GM19025 (cell line): ENCODE results near the gene LIMCH1.
"Not testable (repeated sequence)": the region's sequence is repeated elsewhere in the genome, so short reads cannot be mapped to it uniquely, and the experiment has no call there.

Experiments
- ATAC-seq: cut with Tn5 transposase; IDR thresholded peaks from one replicate; pipeline ENCODE4 v1.9.1; 2021; ENCODE audit warnings: mild to moderate bottlenecking, low read depth, moderate library complexity; ENCODE audit not compliant: unreplicated experiment

LIMCH1 gene, protein sequence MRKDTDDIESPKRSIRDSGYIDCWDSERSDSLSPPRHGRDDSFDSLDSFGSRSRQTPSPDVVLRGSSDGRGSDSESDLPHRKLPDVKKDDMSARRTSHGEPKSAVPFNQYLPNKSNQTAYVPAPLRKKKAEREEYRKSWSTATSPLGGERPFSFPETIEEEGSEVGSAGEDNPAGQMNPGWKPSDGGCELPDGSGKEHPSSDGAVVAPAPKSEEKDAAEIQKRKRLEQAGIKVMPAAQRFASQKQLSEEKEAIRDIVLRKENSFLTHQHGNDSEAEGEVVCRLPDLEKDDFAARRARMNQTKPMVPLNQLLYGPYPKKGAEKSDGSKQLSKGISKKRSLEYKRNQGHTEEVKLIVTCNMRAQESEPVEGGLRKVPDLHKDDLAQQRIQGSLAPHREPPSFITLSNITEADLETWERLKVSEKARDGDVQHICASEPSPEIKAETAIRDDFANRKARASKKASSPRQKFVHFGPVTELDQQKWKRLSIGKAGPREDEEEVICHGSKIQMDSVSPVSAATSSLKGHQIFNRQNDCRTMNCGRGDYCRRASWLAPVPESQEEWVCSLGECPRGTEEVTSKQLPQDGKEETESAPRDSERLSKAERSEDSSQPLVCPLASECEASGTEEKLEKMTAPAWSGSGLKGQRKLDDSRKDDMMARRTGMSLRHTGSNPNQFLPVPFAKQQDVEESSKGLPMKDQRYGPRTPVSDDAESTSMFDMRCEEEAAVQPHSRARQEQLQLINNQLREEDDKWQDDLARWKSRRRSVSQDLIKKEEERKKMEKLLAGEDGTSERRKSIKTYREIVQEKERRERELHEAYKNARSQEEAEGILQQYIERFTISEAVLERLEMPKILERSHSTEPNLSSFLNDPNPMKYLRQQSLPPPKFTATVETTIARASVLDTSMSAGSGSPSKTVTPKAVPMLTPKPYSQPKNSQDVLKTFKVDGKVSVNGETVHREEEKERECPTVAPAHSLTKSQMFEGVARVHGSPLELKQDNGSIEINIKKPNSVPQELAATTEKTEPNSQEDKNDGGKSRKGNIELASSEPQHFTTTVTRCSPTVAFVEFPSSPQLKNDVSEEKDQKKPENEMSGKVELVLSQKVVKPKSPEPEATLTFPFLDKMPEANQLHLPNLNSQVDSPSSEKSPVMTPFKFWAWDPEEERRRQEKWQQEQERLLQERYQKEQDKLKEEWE (N-terminal part only)

DNA sequence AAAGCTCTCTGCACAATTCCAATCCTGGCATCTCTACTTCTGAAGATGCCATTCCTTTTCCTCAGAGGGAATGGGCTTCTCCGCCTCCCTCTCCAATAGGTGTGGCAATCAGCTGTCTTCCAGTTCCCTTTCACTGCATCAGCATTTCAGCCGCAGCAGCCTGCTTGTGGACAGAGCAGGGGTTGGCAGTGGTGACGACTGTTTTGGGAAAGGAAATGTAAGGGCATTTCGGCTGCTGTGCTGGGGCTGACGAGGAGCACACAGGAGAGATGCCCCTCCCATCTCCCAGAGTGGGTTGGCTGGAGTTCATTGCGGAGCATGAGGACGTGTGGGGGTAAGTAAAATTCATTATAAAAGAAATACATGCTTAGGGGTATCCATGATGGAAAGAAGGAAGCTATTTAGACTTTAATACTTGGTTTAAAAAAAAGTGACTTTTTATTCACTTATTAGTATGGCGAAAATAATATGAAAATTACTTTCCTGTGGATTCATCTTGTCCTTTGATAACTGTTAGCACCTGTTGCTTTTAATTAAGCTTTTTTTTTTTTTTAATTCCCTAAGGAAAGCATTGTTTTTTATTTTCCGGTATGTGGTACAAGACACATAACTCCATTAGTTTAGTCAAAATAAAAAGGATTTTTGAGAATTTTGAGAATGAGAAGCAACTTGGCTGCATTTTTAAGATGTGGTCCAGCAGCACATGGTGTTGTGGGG, at the start of gene LIMCH1:
Gene LIMCH1 (plus strand): TSS at position 141 of the 717 bp plus-strand sequence. CDS start 67,839 bp downstream, outside the sequence.
- ATAC-seq = no peak

DNA sequence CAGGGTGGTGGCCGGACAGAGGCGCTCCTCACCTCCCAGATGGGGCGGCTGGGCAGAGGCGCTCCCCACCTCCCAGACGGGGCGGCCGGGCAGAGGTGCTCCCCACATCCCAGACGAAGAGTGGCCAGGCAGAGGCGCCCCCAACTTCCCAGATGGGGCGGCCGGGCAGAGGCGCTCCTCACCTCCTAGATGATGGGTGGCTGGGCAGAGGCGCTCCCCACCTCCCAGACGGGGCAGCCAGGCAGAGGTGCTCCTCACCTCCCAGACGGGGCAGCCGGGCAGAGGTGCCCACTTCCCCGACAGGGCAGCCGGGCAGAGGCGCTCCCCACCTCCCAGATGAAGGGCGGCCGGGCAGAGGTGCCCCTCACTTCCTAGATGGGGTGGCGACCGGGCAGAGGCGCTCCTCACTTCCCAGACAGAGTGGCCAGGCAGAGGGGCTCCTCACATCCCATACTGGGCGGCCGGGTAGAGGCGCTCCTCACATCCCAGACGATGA, 46.8 kb upstream of the LIMCH1 start:
- ATAC-seq = not testable (repeated sequence)

DNA sequence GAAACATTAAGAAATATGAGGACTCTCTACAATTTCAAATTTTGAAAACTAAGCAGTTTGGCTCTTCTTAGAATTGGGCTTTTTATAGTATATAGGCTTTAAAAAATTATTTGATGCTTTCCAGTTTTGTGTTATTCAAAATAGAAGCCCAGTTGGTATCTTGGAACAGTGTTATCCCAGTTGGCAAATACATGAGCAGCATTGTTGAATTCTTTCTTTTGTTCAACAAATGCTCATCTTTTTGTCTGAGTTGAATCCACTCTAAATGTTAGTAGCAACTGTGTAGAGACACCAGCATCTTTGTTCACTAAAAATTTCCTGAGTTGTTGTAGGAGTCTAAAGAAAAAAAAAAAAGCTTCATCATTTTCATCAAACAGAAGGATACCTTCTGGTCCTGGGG, 41.0 kb upstream of the LIMCH1 start:
- no peak for ATAC-seq

DNA sequence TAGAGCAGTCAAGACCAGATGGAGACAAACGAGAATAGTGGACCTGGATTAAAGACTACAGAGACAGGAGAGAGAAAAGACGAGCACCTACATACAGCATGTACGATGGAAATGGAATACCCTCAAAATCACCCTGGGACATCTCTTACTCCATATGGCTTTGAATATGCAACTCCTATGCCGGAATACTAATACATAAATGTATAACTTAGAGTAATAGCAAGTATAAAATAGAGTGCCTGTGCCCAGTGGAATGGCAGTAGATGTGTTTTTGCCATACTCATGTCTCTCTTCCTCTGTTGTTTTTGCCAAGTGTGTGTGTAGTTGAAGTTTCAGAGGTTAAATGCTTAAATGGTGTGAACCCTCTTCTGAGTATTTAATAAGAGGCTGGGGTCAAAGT, 39.8 kb upstream of the LIMCH1 start:
- ATAC-seq = no peak

DNA sequence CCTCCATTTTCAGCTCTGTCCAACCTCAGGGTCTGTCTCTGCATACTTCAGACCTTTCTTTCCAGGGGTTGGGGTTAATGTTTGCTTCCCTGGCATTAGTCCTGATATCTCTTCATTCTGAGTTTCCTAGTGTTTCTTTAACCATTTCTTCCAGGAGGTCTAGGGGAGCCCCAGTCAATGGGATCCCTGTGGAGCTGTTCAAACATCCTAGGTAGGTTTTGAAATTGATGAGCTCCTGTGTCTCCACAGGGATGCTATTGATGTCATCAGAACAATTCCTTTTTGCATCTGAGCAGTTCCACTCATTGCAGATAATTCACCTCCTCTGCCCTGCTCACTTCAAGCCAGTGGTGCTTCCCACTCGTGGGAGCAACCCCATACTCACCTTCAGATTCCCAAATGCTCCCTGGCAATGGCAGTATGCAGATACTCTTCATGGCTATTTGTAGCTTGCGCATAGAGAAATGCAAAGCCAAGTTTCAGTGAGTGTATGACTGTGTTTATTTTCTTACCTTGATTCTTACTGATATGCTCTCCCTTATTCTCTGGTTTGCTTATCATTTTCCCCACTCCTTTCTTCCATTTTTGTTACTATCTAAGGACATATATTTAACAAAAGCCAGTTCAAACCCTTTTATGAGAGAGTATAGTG, 33.7 kb upstream of the LIMCH1 start:
- no peak for ATAC-seq

DNA sequence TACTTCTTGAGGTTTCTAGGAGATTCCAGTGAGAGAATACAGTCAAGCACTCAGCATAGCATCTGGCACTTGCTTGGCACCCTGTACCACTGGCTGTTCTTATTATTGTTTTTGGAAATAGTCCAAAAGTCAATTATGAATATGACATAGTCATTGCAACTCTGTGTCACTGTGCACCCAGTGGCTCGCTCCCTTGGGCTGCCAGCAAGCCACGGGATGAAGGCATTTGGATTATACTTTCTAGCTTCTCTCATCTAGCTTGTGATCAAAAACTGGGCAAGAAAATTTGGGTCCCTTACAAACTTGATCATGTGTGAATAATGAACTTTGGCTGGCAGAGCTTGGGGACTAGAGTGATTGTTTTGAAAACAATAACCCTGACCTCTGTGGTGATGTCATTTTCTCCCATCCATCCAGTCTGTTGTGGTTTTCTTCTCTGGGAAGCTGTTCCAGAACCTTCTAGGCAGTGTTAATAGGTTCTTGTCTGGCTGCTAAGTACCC, 32.7 kb upstream of the LIMCH1 start:
- no peak for ATAC-seq

DNA sequence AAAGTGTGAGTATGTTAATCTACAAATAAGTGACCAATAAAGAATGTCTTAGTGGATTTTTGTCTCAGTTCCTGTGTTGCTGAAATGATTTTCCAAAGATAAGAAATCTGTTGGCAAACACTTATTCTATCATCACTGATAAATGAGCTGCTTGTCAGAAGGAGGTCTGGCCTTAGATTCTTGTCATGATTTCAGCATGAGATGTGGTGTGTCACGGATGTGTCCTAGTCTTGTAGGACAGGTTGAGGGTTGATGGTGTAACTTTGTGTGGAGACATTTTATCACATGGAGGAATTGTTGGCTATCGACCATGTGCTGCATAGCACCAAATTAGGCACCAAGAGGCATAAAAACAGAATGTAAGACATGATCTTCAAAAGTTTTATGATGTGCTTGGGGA, 31.8 kb upstream of the LIMCH1 start:
- ATAC-seq = no peak

DNA sequence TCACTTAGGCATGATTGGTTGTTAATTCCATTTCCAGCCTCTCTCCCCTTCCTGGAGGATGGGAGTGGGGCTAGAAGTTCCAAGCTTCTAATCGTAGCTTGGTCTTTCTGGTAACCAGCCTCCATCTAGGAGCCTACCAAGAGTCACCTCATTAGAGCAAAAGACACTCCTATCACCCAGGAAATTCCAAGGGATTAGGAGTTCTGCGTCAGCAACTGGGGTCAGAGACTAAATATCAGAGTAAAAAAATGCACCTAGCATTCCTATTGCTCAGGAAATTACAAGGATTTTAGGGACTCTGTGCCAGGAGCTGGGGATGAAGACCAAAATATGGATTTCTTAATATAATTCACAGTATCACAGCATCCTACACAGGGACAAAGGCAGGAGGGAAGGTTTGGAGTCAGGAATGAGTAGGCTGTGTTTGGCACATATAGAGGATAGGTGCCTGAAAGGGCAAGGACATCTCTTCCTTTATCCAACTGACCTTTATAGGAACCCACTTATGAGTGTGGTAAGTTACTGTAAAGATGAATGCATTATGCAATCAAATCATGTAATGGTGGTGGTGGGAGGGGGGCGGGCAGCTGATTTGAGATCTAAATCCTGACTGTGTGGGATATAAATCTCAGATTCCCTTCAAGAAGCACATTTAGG, 30.5 kb upstream of the LIMCH1 start:
- no peak for ATAC-seq

DNA sequence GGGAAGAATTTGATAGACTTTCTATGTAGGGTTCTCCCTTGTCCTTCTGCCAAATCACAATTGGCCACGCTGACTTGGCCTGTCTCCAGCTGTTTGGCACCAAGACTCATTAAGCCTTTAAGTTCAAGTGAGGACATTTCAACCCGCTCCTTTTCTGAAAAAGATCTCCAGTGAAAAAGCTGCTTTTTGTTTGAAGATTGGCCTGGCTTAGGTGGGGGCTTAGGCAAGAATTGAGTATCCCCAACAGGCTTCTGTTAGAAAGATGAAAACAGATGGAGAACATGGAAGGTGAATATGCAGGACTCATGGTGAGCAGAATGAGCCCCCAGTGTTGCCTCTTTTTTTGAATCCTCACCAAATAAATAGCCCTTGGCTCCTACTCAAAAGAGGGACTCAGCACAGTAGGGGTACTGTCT, 28.5 kb upstream of the LIMCH1 start:
- ATAC-seq = no peak

DNA sequence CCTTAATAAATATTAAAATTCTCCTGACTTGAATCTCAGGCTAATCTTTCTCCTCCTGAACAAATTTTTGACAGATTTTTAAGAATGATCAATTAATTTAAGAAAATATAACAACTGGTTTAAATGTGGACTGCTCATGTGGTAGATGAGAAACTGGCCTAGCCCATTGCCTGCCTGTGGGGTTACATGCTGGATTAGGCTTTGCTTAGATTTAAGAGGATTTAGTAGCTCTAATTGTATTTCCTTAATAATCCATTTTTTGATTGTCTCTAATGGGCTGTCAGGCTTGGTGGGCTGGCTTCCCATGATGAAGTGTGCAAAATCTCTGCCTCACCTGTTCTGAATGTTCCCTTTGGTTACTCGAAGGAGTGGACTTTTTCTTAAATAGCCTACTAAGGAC, 27.8 kb upstream of the LIMCH1 start:
- ATAC-seq = no peak

DNA sequence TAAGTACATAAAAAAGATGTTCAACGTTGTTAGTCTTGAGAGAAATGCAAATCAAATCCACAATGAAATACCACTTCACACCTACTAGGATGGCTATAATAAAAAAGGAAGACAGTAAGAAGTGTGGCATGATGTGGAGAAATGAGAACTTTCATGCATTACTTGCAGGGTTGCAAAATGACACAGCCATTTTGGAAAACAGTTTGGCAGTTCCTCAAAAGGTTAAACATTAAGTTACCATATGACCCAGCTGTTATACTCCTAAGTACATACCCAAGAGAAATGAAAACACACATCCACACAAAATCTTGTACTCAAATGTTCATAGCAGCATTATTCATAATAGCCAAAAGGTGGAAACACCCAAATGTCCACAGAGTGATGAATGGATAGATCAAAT, 25.8 kb upstream of the LIMCH1 start:
- no peak for ATAC-seq

DNA sequence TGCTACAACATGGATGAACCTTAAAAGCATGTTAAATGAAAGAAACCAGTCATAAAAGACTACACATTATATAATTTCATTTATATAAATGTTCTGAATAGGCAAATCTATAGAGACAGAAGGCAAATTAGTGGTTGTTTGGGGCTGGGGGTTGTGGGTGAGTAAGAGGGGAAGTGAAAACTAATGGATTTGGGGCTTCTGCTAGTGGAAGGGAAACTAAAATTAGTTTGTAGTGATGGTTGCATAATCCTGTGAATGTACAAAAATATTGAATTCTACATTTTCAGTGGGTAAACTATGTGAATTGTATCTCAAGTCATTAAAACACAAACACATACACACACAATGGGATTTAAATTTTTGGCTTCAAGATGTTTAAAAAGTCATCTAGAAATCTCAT, 25.4 kb upstream of the LIMCH1 start:
- ATAC-seq = no peak

DNA sequence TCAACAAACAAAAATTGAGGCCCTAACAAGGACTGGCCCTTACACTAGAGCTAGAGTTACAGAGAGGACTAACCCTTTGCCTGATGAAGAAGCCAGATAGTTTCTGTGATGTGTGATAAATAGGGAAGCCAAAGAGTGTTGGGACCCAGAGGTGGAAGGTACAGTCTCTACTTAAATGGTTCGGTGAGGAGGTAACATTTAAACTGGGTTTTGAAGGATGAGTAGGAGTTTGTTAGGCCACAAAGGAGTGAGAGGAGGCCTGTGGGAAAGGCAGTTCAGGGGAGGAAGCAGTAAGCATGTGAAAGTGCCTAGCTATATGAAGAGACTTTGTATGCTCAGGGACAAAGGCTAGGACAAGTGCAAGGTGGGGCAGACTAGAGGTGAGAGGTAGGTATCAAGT, 23.8 kb upstream of the LIMCH1 start:
- ATAC-seq = no peak

DNA sequence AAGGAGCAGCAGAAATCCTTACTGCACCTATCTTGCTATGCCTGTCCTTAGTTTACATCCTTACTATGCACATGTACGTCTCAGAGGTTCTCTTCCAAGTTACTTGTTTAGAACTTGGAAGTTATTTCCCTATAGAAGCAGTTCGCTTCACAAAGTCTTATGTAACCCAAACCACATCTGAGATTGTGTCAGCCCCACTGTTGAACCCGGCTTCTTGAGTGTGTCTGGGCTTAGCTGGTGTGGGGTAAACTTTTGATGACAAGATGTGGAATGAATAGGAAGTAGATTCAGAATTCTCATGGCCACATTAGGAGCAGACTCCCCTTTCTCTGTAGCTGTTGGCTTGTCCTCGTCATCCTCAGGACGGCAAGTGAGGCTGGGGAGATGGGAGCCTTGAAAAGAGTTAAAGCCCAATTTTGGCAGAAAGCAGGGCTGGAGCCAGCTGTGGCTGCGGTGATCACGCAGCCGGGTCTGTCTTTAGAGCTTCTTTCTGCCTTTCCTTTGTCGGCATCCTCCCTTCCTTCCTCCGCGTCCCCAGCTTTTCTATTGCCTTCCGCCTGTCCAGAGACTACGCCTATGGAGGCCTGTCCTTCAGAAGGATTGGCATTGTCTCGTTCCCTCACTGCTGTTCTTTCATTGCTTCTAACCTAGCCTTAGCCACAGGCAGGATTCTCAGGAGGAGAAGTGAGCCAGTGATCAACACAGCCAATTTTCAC, 23.0 kb upstream of the LIMCH1 start:
- no peak for ATAC-seq

DNA sequence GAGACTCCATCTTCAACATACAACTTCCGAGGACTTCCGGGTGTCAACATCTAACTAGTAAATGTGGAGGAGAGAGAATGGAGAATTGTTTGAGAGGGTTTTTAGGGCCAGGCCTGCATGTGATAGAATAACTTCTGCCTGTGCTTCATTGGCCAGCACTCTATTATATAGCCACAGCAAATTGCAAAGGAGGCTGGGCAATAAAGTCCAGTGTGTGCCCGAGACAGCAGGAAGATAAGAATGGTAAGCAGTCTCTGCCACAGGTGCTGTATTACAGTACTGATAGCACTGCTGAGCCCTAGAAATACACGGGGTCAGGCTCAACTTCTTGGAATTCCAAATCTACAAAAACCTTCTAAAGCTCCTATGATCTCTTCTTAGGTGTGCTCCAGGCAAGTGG, 20.8 kb upstream of the LIMCH1 start:
- ATAC-seq = no peak

DNA sequence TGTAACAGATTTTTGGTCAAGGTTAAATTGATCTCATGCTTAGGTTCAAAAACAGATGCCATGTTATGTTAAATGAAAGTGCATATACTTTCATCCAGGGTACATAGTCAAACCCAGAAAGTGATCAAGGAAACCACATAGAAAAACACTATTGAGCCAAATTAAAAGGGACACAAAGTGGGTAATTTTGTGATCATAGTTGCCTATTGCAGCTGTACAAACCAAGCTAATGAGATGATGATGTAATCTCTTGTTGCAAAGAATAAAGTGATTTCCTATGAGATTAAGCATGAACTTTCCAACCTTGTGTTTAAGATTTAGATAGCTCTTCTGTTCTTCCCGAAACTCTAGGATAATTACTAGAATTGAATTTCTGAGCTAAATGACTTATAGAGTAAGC, 20.2 kb upstream of the LIMCH1 start:
- no peak for ATAC-seq

DNA sequence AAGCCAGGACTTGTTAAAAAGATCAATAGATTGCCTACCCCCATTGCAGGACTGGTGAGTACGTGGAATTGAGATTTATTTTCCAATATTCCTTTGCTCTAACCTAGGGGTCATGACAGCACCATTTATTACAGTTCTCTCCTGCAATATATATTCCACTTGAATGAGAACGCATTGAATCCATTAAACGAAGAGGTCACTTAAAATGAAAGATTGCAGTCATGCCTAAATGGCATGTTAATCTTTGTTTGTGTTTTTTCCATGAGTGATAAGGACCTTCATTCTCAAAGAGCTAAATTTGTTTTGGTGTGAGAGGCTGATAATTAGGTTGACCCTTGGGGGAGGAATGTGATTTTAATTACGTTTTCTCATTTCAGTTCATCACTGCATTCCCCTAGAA, 13.5 kb upstream of the LIMCH1 start:
- no peak for ATAC-seq

DNA sequence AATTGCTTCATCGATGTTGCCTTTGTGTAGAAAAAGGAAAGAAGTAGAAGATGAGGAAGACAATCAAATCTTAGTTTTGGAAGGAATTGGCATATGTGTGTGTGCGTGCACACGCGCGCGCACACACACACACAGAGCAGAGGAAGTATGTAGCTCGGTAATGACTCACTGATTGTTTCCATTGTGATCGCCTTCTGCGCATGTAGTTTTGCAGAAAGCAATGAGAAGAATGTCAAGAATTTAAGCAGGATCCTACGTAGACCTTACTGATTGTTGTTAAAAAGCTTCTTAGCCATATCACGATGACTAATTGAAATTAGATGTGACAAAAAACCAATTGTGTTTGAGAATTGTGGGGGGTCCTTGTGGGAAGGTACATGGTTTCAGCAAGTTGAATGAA, 12.8 kb upstream of the LIMCH1 start:
- ATAC-seq = no peak
